GM12878 (cell line): ENCODE data around the gene EXO1.

Source experiments
- CTCF ChIP-seq, 3 experiments: IDR thresholded peaks in 2 of 3; conservative IDR thresholded peaks in 1 of 3; 2 replicates each; pipeline ENCODE4 v1.5.1; 2011; ENCODE audit warnings: low read depth in 3 of 3, low read length in 3 of 3, mild to moderate bottlenecking in 3 of 3, control low read depth in 2 of 3, moderate library complexity in 2 of 3, inconsistent platforms in 1 of 3, mixed read lengths in 1 of 3; ENCODE audit not compliant: control insufficient read depth in 2 of 3, insufficient read depth in 1 of 3; ENCODE audit errors: extremely low read depth in 1 of 3
- EZH2 ChIP-seq: IDR thresholded peaks from 2 replicates; pipeline ENCODE4 v1.6.1; 2012; ENCODE audit warnings: low read depth, mild to moderate bottlenecking, control low read depth, inconsistent platforms, low read length, borderline replicate concordance; ENCODE audit not compliant: control insufficient read depth
- GABPA ChIP-seq: IDR thresholded peaks from 2 replicates; pipeline ENCODE4 v1.6.1; 2014; ENCODE audit warnings: antibody characterized with exemption, low read depth, mild to moderate bottlenecking, inconsistent platforms
- NBN ChIP-seq: fragments of 450-650 bp; IDR thresholded peaks from 2 replicates; pipeline ENCODE4 v1.6.1; 2016
- NFXL1 ChIP-seq: fragments of 450-650 bp; IDR thresholded peaks from 2 replicates; pipeline ENCODE4 v1.6.1; 2017; ENCODE audit warnings: antibody characterized with exemption, mild to moderate bottlenecking, borderline replicate concordance
- PKNOX1 ChIP-seq: fragments of 450-650 bp; IDR thresholded peaks from 2 replicates; pipeline ENCODE4 v1.6.1; 2016; ENCODE audit warnings: mild to moderate bottlenecking
- POLR2A ChIP-seq: IDR thresholded peaks from 2 replicates; pipeline ENCODE4 v1.6.1; 2011; ENCODE audit warnings: low read depth, mild to moderate bottlenecking, low read length
- POLR2AphosphoS5 ChIP-seq: IDR thresholded peaks from 2 replicates; pipeline ENCODE4 v1.6.1; 2011; ENCODE audit warnings: mild to moderate bottlenecking, low read length, inconsistent platforms
- REST ChIP-seq: IDR thresholded peaks from 2 replicates; pipeline ENCODE4 v1.6.1; 2012; ENCODE audit warnings: mild to moderate bottlenecking, low read depth, low read length
- SIN3A ChIP-seq: IDR thresholded peaks from 2 replicates; pipeline ENCODE4 v1.6.1; 2012; ENCODE audit warnings: low read depth, low read length, improper control_type of control experiment
- SKIL ChIP-seq: fragments of 450-650 bp; IDR thresholded peaks from 2 replicates; pipeline ENCODE4 v1.6.1; 2017; ENCODE audit warnings: mild to moderate bottlenecking, low read depth, inconsistent platforms; ENCODE audit not compliant: poor library complexity, severe bottlenecking
- USF2 ChIP-seq: IDR thresholded peaks from 2 replicates; pipeline ENCODE4 v1.6.1; 2011; ENCODE audit warnings: low read depth, low read length, improper control_type of control experiment, borderline replicate concordance
- YBX1 ChIP-seq: fragments of 450-650 bp; IDR thresholded peaks from 2 replicates; pipeline ENCODE4 v1.6.1; 2016; ENCODE audit warnings: antibody characterized with exemption

- no peak for TF ChIP-seq POLR2AphosphoS5
- TF ChIP-seq EZH2 = no peak
- TF ChIP-seq NBN = no peak
- no peak for TF ChIP-seq GABPA
- TF ChIP-seq CTCF (IDR thresholded peaks at IDR 0.05 in 2 of 3, conservative IDR thresholded peaks at IDR 0.05 in 1 of 3; ENCODE audit: control insufficient read depth in 2 of 3, extremely low read depth in 1 of 3, insufficient read depth in 1 of 3, low read depth in 3 of 3, low read length in 3 of 3) = no peak
- TF ChIP-seq PKNOX1 = no peak
- TF ChIP-seq POLR2A = no peak
- no peak for TF ChIP-seq SKIL
- no peak for TF ChIP-seq YBX1
- no peak for TF ChIP-seq USF2
- no peak for TF ChIP-seq SIN3A
- TF ChIP-seq NFXL1 = no peak
- TF ChIP-seq REST = no peak
Observed at GRCh38 chr1:241823925-241824324, 24.1 kb upstream of the EXO1 start.
